ENCODE results near the gene SIGLEC12. TPM values are rescaled to one million over a fixed set of nuclear protein-coding genes. Genes with fewer than 3 reads are reported as not detected.

SIGLEC12 gene
- polyA plus RNA-seq, 3 donors, result 0.11 to 0.38 (median 0.13) TPM

DNA sequence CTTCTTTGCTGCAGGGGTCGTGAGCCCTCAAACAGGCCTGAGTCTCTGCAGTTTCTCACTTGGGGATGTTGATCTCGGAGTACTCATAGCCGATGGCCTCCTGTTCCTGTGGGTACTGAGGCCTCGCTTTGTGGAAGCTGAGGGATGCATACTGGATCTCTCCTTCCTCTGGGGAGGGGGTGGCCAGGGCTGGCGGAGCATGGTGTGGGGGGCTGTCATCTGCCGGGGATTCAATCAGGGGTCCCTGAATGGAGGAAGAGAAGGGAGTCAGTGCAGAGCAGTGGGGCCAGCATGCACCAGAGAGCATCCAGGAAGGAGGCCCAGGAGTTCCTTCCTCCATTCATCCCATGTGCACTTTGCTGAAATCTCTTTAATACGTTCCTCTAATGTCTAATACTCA is 10.0 kb downstream of the SIGLEC12 start:
- DNase-seq (ENCODE audit: extremely low read depth in 1 of 11, low read depth in 9 of 11, low spot score in 4 of 11), result no peak

DNA sequence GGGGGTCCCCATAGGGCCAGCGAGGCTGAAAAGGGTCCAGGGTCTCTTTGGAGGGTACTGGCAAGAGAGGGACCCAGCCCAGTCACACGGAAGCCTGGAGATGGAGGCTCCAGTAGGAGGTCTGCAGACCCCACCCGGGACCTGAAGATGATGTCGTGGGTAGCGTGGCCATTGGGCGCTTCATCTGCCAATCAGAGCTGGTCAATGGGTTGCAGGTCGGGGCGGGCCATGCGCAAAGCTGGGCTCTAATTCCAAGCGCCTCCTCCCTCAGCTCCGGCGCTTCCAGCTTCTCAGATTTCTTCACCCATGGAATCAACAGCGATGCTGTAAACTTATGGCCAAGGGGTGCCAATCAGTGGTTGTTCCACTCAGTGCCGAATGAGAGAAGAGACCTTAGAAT is 10.9 kb downstream of the SIGLEC12 start:
- no peak for DNase-seq (ENCODE audit: extremely low read depth in 1 of 11, low read depth in 9 of 11, low spot score in 4 of 11)

DNA sequence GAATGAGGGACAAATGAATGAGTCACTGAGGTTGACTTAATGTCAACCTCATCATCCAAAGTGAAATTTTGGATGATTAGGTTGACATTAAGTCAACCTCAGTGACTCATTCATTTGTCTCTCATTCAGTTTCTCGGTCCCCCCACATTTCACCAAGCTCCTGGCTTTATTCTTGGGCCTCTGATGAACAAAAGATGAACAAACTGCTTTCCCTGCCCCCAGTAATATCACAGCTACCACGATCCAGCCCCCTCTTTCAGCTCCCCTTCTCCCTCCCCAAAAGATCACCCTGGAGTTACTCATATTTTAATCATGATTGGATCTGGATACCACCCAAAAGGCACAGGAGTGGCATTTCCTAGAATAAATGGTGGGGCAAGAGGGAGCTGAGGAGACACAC is 12.5 kb downstream of the SIGLEC12 start:
- DNase-seq (ENCODE audit: extremely low read depth in 1 of 11, low read depth in 9 of 11, low spot score in 4 of 11), result no peak

DNA sequence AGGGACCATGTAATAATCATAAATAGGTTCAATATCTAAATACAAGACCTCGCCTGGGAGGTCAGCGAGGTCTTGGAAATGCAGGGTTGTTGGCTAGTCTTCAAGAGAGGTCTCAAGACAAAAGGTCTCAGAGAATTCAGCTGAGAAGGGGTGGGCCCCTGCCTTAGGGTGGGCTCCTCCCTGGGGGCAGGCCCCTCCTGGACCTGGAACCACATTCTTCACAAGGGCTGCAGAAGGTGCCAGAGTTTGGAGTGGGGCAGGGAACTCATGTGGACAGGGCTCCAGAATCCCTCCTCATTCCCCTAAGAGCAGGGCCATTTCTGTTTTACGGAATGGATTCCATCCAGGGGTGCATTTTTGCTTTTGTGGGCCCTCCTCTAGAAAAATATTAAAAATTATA is 13.1 kb downstream of the SIGLEC12 start:
- no peak for DNase-seq (ENCODE audit: extremely low read depth in 1 of 11, low read depth in 9 of 11, low spot score in 4 of 11)

DNA sequence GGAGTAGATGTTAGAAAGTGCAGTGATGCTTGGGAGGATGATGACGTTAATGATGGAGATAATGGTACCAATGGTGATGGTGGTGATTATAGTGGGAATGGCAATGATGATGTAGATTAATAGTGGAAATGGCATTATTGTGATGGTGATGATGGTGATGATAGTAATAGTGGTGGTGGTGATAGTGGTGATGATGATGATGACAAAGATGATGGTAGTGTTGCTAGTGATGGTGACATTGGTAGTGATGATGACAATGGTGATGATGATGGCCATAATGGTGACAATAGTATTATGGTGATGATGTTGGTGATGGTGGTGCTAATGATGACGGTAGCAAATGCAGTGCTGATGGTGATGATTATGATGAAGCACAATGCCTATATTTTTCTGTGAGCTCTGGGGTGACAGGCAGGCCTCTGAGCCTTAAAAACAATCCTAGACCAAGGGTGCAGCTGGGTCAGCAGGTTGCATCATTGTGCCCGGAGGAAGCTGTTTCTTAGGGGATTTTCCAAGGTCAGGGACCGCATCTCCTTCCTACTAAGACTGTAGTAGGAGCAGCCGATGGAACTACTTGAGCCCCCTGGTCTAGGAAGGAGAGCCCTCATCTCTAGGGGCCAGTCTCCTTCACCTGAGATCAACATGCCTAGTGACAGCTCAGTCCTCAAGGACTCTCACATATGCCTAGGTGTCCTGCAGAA is 15.5 kb downstream of the SIGLEC12 start:
- DNase-seq (ENCODE audit: extremely low read depth in 1 of 11, low read depth in 9 of 11, low spot score in 4 of 11), result no peak

DNA sequence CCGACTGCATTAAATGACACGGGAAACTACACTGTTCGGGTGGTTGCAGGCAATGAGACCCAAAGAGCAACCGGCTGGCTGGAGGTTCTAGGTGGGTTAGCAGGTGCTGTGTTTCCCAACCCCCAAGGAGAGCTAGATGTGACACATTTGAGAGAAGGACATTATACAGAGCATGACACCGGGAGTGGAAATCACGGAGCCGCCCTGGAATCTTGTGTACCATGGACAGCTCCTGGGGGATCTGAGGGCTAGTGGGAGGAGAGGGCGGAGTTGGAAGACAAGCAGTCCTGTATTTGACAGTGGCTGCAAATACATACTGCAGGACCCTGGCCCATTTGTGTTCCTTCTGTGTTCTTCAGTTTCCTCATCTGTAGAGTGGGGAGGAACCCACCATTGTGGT is 21.0 kb downstream of the SIGLEC12 start:
- DNase-seq (ENCODE audit: extremely low read depth in 1 of 11, low read depth in 9 of 11, low spot score in 4 of 11), result peak; percentile 10 to 53 (median 45)

DNA sequence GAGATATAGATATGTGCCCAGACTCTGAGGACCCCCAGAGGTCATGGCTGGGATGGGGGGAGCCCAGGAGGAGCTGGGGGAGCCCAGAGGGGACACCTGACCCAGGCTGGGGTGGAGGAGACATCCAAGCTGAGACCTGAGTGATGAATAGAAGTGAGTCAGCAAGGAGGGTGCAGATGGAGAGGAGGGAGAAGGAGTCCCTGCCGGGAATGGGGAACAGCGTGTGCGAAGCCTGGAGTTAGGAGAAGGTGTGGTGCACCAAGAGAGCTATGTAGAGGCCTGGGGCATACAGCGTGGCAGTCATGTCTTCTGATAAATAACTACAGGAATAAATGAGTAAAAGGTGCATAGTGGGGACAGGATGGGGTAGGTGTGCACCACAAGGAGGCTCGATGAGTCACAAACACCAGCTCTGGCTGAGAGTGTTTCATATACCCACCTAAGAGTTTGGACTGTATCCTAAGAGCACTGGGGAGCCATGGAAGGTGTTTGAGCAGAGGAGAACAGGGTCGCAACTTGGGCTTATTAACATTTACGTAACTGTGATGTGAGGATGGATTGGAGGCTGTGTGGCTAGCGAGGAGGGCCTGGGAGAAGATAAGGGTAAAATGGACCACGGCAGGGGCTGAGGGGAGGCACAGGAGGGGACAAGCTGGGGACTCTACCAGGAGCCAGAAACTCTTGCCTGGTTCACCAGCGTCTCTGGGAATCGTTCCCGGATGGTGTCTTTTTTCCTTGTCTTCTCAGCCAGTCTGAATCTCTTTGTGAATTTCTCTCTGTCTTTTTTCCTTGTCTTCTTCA is 21.9 kb downstream of the SIGLEC12 start:
- DNase-seq (ENCODE audit: extremely low read depth in 1 of 11, low read depth in 9 of 11, low spot score in 4 of 11), result no peak

DNA sequence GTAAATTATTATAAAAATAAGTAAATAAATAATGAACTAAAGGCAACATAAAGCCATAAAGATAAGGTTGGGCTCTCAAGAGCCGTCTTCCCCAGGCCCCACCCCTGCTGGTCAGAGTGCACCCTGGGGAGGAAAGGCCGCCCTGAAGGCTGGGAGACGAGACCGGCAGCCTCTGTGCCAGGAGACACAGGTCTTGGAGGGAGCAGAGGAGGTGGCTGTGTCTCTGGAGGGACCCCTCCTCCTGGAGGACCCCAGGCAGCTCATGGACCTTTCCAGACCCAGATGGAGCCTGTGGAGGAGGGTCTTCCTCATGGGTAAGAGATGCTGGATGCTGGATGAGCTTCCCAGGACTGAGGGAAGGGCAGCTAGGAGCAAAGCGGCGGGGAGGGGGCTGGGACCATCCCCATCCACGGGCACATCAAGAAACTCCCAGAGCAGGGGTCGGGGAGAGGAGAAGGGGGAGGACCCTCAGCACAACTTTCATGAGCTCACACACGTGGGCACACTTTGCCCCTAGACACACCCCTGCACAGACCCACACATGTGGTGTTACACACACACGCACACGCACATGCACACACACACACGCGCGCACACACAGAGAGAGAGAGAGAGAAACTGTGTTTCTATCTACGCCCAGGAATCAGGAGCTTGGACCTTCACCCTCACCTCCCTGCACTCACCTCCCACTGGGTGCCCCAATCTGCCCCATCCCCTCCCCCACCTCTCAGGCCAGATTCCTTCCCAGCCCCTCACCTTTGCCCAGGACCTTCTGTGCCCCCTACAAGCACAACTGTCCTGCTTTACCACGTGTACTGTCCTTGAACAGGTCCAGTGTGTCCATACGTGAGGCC is 23.0 kb downstream of the SIGLEC12 start, which contains the start of gene CEACAM18:
Gene CEACAM18, plus strand, starts transcription at position 159 of the 854 bp plus-strand sequence.
- DNase-seq (ENCODE audit: extremely low read depth in 1 of 11, low read depth in 9 of 11, low spot score in 4 of 11), result no peak

DNA sequence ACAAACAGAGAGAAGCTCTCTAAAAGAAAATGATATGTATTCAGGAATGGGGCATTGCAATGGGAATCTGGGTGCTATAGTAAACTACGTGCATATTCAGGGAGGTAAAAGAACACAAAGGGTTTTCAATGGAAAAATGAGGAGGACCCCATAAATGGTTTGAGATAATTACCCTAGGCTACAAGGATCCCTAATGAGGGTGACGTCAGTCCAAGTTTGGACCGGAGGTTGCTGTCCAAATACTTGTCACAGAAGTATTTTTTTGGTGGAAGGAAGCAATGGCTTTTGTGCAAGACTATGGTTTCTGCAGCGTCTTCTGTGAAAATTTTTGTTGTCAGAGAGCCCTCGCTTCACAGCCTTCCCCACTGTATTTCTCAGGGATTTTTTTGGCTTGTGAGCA is 24.3 kb downstream of the SIGLEC12 start:
- no peak for DNase-seq (ENCODE audit: extremely low read depth in 1 of 11, low read depth in 9 of 11, low spot score in 4 of 11)

DNA sequence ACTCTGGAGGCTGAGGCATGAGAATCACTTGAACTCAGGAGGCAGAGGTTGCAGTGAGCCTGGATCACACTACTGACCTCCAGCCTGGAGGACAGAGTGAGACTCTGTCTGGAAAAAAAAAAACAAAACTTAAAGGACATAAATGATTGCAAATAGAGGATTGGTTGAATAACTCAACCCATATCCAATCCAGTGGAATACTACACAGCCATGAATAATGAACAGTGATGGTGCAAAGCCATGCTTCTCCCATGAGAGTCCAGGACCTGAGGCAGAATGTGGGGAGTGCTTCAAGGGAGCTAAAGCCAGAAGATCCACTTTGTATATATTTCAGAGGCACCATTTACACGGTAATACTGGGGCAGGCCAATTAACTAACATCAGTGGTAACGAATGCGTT is 25.4 kb downstream of the SIGLEC12 start:
- DNase-seq (ENCODE audit: extremely low read depth in 1 of 11, low read depth in 9 of 11, low spot score in 4 of 11), result no peak

DNA sequence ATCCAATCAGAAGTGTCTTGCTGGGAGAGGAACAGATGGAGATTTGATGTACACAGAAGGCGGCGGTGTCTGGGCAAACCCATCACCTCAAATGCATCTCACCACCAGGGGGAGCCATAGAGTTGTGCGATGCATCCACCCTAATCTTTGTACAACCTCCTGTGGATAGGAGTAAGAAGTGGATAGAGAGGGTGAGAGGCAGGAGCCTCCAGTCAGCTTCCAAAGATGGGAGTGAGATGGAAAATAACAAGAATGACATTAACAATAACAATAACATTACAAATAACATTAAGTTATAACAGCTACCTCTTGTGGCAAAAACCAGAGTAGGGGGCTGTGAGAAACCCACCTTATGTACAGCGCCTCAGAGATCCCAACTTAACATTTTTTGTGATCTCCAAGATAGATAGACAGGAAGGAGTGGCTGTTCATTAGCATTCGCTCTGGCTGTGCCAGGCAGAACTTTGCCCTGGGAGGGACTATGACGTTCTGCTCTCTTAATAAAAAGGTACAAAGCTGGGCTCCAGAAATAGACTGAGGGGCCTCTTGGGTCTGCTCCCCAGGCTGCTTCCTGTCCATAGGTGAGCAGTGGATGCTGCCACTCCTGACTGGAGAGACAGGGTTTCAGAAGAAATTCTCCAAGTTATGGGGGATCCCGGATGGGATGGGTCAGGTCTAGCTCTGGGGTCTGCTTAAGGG is 28.4 kb downstream of the SIGLEC12 start:
- DNase-seq (ENCODE audit: extremely low read depth in 1 of 11, low read depth in 9 of 11, low spot score in 4 of 11), result peak; percentile 2 to 50 (median 29)

DNA sequence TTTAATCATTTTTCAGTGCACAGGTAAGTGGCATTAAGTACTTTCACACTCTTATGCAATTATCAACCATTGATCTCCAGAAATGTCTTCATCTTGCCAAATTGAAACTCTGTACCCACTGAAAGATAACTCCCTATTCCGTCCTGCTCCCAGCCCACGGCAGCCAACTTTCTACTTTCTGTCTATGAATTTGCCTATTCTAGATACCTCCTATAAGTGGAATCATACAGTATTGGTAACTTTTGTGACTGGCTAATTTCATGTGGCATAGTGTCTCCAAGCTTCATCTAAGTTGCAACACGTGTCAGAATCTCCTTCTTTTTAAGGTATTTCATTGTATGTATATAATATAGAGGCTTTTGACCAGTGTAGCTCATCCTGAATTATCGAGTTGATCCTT is 29.0 kb downstream of the SIGLEC12 start:
- no peak for DNase-seq (ENCODE audit: extremely low read depth in 1 of 11, low read depth in 9 of 11, low spot score in 4 of 11)

DNA sequence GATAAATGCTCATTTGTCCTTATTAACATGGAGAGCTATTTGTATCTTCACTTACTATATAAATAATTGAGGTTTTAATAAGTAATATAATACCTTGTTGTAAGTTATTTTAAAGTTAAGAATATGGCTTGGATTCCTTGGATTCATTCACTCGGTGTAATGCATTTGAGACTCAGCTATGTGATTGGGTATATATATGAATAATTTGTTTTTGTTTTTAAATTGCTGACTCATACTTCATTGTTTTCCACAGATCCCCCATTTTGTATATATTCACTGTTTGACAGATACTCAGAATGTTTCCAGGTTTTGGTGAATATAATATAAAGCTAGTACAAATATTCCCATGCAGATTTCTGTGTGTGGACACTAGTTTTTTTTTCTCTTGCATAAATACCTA is 30.1 kb downstream of the SIGLEC12 start:
- DNase-seq (ENCODE audit: extremely low read depth in 1 of 11, low read depth in 9 of 11, low spot score in 4 of 11), result no peak

DNA sequence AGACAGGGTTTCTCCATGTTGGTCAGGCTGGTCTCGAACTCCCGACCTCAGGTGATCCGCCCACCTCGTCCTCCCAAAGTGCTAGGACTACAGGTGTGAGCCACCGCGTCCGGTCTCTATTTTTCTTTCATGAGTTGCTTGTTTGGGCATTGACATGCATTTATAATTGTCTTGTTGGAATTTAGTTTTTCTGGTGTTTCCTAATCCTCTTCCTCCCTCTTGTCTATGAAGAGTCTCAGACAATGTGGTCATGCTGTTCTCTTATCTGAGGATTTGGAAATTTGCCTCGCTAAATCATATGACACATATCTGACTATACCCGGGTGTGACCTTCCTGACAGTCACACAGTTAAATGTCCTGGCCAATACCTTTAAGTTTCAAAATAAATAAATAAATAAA is 30.6 kb downstream of the SIGLEC12 start:
- no peak for DNase-seq (ENCODE audit: extremely low read depth in 1 of 11, low read depth in 9 of 11, low spot score in 4 of 11)

DNA sequence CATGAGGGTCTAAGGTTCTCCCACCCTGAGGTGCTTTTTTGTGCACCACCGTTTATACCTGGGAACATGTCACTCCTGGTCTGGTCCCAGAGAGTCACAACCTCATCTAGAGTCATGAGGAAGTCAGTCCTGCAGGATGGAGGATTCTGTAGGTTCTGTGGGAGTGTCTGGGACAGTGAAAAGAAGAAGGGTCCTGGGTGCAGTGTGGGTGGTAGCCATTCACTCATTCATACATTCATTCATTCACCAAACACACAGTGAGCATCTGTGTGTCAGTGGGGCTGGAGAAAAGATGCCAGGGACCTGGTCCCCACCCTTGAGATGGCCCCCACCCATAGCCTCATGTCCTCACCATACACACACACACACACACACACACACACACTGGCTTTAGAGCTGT is 32.0 kb downstream of the SIGLEC12 start:
- no peak for DNase-seq (ENCODE audit: extremely low read depth in 1 of 11, low read depth in 9 of 11, low spot score in 4 of 11)

DNA sequence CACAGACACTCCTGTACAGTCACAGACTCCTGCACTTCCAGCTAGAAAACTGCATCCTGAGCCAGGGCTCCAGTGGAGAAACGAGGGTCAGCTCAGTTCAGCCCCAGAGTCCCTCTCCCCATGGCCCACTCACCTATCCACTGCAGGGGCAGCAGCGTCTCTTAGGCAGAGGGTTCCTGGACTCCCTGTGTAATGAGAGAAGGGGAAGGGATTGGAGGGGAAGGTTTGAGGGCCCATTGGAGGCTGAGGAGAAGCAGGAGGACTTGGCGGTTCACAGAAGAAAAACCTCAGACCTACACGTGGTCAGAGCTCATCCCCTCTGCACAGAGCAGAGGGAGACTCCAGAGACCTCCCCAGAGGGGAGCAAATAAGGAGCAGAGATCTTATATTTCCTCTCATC is 32.4 kb downstream of the SIGLEC12 start:
- DNase-seq (ENCODE audit: extremely low read depth in 1 of 11, low read depth in 9 of 11, low spot score in 4 of 11), result no peak

DNA sequence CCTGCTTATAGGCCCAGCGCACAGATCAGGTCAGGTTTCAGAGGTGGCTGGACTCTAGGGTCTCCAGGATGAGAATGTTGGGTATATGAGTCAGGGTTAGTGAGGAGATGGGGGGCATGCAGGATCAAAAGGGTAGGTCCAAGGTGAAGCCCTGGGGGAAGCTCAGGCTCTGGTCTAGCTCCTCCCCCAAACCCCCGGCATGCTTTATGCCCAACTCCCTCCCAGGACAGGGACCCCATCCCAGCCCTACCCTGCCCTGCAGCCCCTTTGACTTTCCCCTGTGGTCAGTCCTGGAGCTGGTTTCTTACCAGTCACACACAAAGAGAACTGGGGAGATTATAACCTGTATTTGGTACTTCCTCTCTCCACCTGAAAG is 33.1 kb downstream of the SIGLEC12 start:
- DNase-seq (ENCODE audit: extremely low read depth in 1 of 11, low read depth in 9 of 11, low spot score in 4 of 11), result no peak

DNA sequence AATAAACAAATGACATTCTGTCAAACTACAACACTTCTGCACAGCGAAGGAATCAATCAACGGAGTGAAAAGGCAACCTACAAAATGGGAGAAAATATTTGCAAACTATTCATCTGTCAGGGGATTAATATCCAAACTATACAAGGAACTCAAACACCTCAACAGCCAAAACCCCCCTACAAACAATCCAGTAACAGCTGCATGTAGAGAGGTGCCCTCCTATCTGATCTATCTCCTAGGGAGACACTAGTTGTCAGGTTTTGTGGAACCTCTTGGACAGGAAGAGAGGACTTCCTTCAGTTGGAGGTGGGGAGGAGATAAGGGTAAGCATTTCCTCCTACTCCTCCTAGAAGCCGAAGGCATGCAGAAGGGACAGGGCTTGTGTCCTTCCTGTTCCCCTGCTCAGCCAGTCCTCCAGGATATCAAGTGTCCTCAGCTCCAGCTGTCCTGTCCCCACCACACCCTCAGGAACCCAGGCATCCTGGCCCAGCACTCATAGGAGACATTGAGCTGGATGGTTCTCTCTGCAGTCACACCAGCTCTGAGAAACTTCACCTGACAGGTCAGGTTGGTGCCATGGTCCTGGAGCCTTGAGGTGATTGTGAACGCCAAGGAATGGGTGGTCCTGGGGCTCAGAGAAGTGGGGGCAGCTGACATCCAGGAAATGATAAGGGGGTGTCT is 33.6 kb downstream of the SIGLEC12 start:
- DNase-seq (ENCODE audit: extremely low read depth in 1 of 11, low read depth in 9 of 11, low spot score in 4 of 11), result no peak

DNA sequence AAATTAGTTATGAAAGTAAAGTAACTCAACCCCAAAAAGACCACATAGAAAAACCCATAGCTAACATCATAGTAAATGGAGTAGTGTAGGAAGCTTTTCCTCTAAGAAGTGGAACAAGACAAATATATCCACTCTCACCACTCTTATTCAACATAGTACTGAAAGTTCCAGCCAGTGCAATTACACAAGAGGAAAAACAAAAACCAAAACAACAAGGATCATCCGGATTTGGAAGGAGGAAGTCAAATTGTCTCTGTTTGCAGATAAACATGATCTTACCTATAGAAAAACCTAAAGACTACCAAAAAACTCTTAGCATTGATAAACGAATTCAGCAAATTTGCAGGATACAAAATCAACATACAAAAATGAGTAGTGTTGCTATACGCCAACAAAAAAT is 34.9 kb downstream of the SIGLEC12 start:
- DNase-seq (ENCODE audit: extremely low read depth in 1 of 11, low read depth in 9 of 11, low spot score in 4 of 11), result no peak

Measured in renal cortex interstitium (tissue), 11 donors.